Cardiac muscle cell (in vitro differentiated cells and primary cell): ENCODE results near the gene DOK7. TPM values are rescaled to one million over a fixed set of nuclear protein-coding genes. Genes with fewer than 3 reads are reported as not detected.

ENCODE experiments used
- DNase-seq, 2 donors: peaks; one replicate each; pipeline versions ENCODE4 v3.0.0 to v3.0.0-alpha.2; 2010 to 2017; ENCODE audit warnings: low read depth in 1 of 2, low spot score in 1 of 2
- H3K27ac ChIP-seq: fragments of 200-600 bp; sonication (generic); 2 replicates; pipeline ENCODE4 v1.5.1; 2016
- H3K27me3 ChIP-seq: fragments of 200-600 bp; sonication (generic); 2 replicates; pipeline ENCODE4 v1.6.0; 2016; ENCODE audit warnings: control low read depth
- H3K36me3 ChIP-seq: fragments of 200-600 bp; sonication (generic); 2 replicates; pipeline ENCODE4 v1.5.1; 2016; ENCODE audit warnings: control low read depth
- H3K4me1 ChIP-seq: fragments of 200-600 bp; sonication (generic); 2 replicates; pipeline ENCODE4 v1.8.1; 2017; ENCODE audit warnings: low read depth, mild to moderate bottlenecking, mixed run types
- H3K4me3 ChIP-seq: fragments of 200-600 bp; sonication (generic); 2 replicates; pipeline ENCODE4 v1.5.1; 2016; ENCODE audit warnings: mild to moderate bottlenecking
- H3K9me3 ChIP-seq: fragments of 200-600 bp; sonication (generic); 2 replicates; pipeline ENCODE4 v1.5.1; 2017; ENCODE audit warnings: low read depth, mild to moderate bottlenecking, control low read depth
- polyA plus RNA-seq: library from polyadenylated mRNA; unstranded; fragments of >200 nt; fragmentation: Nextera tagmentation; extraction: Ambion mirVana; gene quantifications from 2 replicates; pipeline ENCODE4 v1.2.1, GENCODE V29; 2016
- total RNA-seq: library from RNA; depleted of rRNA; stranded (reverse); fragments of >200 nt; gene quantifications from 2 replicates; pipeline ENCODE4 v1.2.3, GENCODE V29; 2016
- TF ChIP-seq, protein P1 (sequence below): IDR thresholded peaks from 2 replicates; pipeline ENCODE4 v1.5.1; 2012; ENCODE audit warnings: low read depth, mild to moderate bottlenecking, low read length

Gene DOK7
- total and polyA plus RNA-seq, 2 experiments from 2014 or later, result 14.4 to 18.0 TPM

- Histone ChIP-seq H3K4me1 (no peaks in the 10 kb centered on the region), H3K9me3 (no peaks in the 10 kb centered on the region), H3K27me3 (no peaks in the 10 kb centered on the region), H3K27ac (no peak within 1 kb of the TSS), H3K36me3 (no peaks in the 10 kb centered on the region), H3K4me3 (no peak within 1 kb of the TSS)
- DNase-seq, result no peak
- TF ChIP-seq, protein P1, sequence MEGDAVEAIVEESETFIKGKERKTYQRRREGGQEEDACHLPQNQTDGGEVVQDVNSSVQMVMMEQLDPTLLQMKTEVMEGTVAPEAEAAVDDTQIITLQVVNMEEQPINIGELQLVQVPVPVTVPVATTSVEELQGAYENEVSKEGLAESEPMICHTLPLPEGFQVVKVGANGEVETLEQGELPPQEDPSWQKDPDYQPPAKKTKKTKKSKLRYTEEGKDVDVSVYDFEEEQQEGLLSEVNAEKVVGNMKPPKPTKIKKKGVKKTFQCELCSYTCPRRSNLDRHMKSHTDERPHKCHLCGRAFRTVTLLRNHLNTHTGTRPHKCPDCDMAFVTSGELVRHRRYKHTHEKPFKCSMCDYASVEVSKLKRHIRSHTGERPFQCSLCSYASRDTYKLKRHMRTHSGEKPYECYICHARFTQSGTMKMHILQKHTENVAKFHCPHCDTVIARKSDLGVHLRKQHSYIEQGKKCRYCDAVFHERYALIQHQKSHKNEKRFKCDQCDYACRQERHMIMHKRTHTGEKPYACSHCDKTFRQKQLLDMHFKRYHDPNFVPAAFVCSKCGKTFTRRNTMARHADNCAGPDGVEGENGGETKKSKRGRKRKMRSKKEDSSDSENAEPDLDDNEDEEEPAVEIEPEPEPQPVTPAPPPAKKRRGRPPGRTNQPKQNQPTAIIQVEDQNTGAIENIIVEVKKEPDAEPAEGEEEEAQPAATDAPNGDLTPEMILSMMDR, result no peak
Measured at GRCh38 chr4:3441501-3442459, 21.3 kb upstream of the DOK7 start, which contains the start of gene HGFAC. TSS of gene HGFAC (plus strand) at chr4:3441968. CDS start at chr4:3442002, 34 bp downstream.

DNA sequence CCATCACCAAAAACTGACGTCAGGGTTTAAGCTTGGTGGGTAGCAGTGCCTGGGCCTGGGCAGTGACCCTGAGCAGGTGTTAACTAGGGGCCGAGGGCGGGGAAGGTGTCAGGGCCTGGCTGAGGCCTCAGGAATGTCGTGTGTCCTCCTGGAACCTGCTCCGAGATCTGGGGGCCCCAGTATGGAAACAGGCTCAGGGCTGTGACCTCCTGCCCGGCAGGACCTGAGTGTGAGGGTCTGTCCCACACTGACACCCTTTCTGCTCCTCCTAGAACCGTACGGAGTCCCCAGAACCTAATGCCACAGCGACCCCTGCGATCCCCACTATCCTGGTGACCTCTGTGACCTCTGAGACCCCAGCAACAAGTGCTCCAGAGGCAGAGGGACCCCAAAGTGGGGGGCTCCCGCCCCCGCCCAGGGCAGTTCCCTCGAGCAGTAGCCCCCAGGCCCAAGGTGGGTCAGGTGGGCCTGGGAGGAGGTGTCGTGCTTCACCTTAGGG is 20.6 kb upstream of the DOK7 start:
- H3K36me3 ChIP-seq, result no peaks in the 10 kb centered on the region
- DNase-seq, result no peak
- no peaks in the 10 kb centered on the region for H3K9me3 ChIP-seq
- no peak overlapping the region for H3K27ac ChIP-seq
- no peaks in the 10 kb centered on the region for H3K4me1 ChIP-seq
- TF ChIP-seq, protein P1, result no peak
- no peak overlapping the region for H3K4me3 ChIP-seq
- H3K27me3 ChIP-seq, result no peaks in the 10 kb centered on the region

DNA sequence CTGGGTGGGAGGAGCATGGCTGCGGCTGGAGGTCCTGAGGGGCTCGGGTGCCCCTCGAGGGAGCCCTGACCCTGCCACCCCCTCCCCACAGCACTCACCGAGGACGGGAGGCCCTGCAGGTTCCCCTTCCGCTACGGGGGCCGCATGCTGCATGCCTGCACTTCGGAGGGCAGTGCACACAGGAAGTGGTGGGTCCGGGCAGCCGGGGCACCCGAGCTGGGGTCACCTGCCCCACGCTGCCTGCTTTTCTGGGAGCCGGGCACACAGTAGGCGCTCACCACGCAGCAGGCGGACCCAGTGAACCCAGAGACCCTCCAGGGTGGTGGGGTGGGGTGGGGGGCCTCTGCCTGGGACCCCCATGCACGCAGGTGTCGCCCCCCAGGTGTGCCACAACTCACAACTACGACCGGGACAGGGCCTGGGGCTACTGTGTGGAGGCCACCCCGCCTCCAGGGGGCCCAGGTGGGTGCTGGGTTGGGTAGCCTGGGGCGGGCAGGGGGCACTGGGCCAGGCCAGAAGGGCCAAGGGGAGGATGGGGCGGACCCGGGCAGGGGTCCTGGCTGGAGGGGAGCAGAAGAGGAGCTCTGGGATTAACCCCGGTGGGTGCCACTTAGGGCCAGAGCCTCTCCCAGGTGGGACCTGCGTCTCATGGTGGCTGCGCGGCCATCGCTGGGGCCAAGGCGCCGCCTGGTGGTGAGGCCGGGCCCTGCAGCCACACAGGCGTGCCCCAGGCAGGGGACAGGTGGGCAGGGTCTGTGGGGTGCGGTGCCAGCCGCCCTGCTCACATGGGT is 20.0 kb upstream of the DOK7 start:
- no peak overlapping the region for H3K27ac ChIP-seq
- no peaks in the 10 kb centered on the region for H3K27me3 ChIP-seq
- no peaks in the 10 kb centered on the region for H3K9me3 ChIP-seq
- TF ChIP-seq, protein P1, result peak; percentile 92
- DNase-seq, result peak; percentile 38 to 58
- no peaks in the 10 kb centered on the region for H3K36me3 ChIP-seq
- no peak overlapping the region for H3K4me3 ChIP-seq
- H3K4me1 ChIP-seq, result no peaks in the 10 kb centered on the region

DNA sequence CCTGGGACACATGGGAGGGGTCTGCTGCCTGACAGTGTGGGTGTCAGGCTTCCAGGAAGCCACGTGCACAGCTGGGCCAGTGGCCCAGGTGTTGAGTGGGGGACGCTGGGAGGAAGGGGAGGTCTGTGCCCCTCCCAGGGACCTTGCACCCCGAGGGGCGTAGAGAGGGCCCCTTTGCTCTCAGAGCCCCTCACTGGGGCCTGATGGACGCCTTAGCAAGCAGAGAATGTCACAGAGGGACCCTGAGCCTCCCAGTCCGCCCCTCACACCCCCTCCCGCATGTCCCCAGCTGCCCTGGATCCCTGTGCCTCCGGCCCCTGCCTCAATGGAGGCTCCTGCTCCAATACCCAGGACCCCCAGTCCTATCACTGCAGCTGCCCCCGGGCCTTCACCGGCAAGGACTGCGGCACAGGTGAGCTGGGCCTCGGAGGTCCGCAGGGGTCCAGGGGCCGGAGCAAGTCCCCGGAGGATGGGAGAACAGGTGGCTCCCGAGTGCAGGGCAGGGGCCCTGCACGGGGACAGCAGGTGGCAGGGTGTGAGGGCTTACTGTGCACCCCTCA is 19.3 kb upstream of the DOK7 start:
- H3K36me3 ChIP-seq, result no peaks in the 10 kb centered on the region

More for the DNA sequence above, 19.3 kb upstream of the DOK7 start:
- Histone ChIP-seq H3K4me1 (no peaks in the 10 kb centered on the region), H3K27ac (no peak overlapping the region), H3K4me3 (no peak overlapping the region), H3K9me3 (no peaks in the 10 kb centered on the region), H3K27me3 (no peaks in the 10 kb centered on the region)
- DNase-seq, result no peak
- TF ChIP-seq, protein P1, result no peak
